Loucy (cell line): ENCODE data around the gene GJA9.
"Not testable (repeated sequence)": the region's sequence is repeated elsewhere in the genome, so short reads cannot be mapped to it uniquely, and the experiment has no call there.

Experiments
- H2AFZ ChIP-seq: fragments of 200-600 bp; sonication (generic); 2 replicates; pipeline ENCODE4 v1.6.0; 2016; ENCODE audit warnings: antibody characterized with exemption, mild to moderate bottlenecking, low read length, moderate library complexity
- H3F3A ChIP-seq: fragments of 200-600 bp; 2 replicates; pipeline ENCODE4 v1.6.0; 2016; ENCODE audit warnings: antibody characterized with exemption, low read depth, mild to moderate bottlenecking
- H3K27me3 ChIP-seq: fragments of 200-600 bp; sonication (generic); 2 replicates; pipeline ENCODE4 v1.6.1; 2014; ENCODE audit warnings: low read length, mild to moderate bottlenecking; ENCODE audit not compliant: insufficient read depth, poor library complexity, severe bottlenecking
- H3K36me3 ChIP-seq: fragments of 200-600 bp; sonication (generic); 2 replicates; pipeline ENCODE4 v1.6.1; 2016; ENCODE audit warnings: low read length; ENCODE audit not compliant: insufficient read depth
- H3K4me1 ChIP-seq: fragments of 200-600 bp; sonication (generic); 2 replicates; pipeline ENCODE4 v1.5.1; 2014; ENCODE audit warnings: low read length, mild to moderate bottlenecking; ENCODE audit not compliant: insufficient read depth, poor library complexity, severe bottlenecking
- H3K4me2 ChIP-seq: fragments of 200-600 bp; sonication (generic); 2 replicates; pipeline ENCODE4 v1.6.0; 2014; ENCODE audit warnings: antibody characterized with exemption, low read length, low read depth, mild to moderate bottlenecking; ENCODE audit not compliant: poor library complexity, severe bottlenecking
- H3K4me3 ChIP-seq: fragments of 200-600 bp; sonication (generic); 2 replicates; pipeline ENCODE4 v1.5.1; 2014; ENCODE audit warnings: low read length, mild to moderate bottlenecking, mixed read lengths; ENCODE audit not compliant: poor library complexity, severe bottlenecking
- H3K79me2 ChIP-seq: fragments of 200-600 bp; sonication (generic); 2 replicates; pipeline ENCODE4 v1.6.1; 2014; ENCODE audit warnings: low read length; ENCODE audit not compliant: insufficient read depth
- H3K9ac ChIP-seq: fragments of 200-600 bp; sonication (generic); 2 replicates; pipeline ENCODE4 v1.6.0; 2014; ENCODE audit warnings: mild to moderate bottlenecking, low read depth, low read length, moderate library complexity; ENCODE audit not compliant: poor library complexity, severe bottlenecking
- H3K9me2 ChIP-seq: fragments of 200-600 bp; sonication (generic); replicated peaks from 2 replicates; pipeline ENCODE4 v1.6.1; 2016; ENCODE audit warnings: low read depth, low read length, mixed read lengths
- H3K9me3 ChIP-seq: fragments of 200-600 bp; sonication (generic); 2 replicates; pipeline ENCODE4 v1.6.1; 2014; ENCODE audit warnings: mild to moderate bottlenecking, antibody characterized with exemption, low read length, low read depth; ENCODE audit not compliant: insufficient read depth
- H4K20me1 ChIP-seq: fragments of 200-600 bp; sonication (generic); 2 replicates; pipeline ENCODE4 v1.6.0; 2014; ENCODE audit warnings: antibody characterized with exemption, low read length, mild to moderate bottlenecking; ENCODE audit not compliant: insufficient read depth, poor library complexity, severe bottlenecking
- EZH2phosphoT487 ChIP-seq: fragments of 200-600 bp; IDR thresholded peaks from 2 replicates; pipeline ENCODE4 v1.6.1; 2018; ENCODE audit warnings: antibody characterized with exemption, mild to moderate bottlenecking, moderate library complexity, borderline replicate concordance
- TF ChIP-seq, protein P1 (sequence below): fragments of 200-600 bp; sonication (generic); conservative IDR thresholded peaks from 2 replicates; pipeline ENCODE4 v1.5.1; 2014; ENCODE audit warnings: mild to moderate bottlenecking, antibody characterized with exemption, low read length

Gene GJA9

DNA sequence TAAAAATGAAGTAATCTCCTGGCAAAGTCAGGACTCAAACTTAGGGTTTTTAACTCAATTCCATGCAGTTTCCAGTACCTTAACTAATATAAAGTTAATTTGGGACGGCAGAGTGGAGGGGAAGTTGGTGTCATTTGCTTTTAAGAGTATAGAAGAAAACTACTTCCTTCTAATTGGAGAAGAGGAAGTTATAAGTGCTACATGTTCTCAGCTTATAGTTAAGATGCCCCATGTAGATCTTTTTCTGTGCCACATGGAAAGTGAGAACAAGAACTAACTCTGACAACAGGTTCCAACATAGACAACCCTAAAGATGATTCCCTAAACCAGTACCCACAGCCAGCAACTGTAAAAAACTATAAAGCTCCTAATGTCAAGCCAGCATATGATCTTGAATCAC is 33.3 kb downstream of the GJA9 start:
- Histone ChIP-seq H3K9me2 (no peaks in the 10 kb centered on the region), H3K79me2 (no peaks in the 10 kb centered on the region), H4K20me1 (no peaks in the 10 kb centered on the region), H3F3A (peaks cover 3% of the 10 kb centered on the region; the same call in 1 of the 2 replicates), H3K9me3 (no peaks in the 10 kb centered on the region), H2AFZ (no peak overlapping the region), H3K9ac (no peak overlapping the region), H3K4me1 (no peaks in the 10 kb centered on the region), H3K4me3 (no peak overlapping the region), H3K27me3 (no peaks in the 10 kb centered on the region), H3K36me3 (peaks cover 23% of the 10 kb centered on the region; the same call in 1 of the 2 replicates), H3K4me2 (no peak overlapping the region)
- no peak for TF ChIP-seq EZH2phosphoT487
- TF ChIP-seq, protein P1, sequence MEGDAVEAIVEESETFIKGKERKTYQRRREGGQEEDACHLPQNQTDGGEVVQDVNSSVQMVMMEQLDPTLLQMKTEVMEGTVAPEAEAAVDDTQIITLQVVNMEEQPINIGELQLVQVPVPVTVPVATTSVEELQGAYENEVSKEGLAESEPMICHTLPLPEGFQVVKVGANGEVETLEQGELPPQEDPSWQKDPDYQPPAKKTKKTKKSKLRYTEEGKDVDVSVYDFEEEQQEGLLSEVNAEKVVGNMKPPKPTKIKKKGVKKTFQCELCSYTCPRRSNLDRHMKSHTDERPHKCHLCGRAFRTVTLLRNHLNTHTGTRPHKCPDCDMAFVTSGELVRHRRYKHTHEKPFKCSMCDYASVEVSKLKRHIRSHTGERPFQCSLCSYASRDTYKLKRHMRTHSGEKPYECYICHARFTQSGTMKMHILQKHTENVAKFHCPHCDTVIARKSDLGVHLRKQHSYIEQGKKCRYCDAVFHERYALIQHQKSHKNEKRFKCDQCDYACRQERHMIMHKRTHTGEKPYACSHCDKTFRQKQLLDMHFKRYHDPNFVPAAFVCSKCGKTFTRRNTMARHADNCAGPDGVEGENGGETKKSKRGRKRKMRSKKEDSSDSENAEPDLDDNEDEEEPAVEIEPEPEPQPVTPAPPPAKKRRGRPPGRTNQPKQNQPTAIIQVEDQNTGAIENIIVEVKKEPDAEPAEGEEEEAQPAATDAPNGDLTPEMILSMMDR: no peak

DNA sequence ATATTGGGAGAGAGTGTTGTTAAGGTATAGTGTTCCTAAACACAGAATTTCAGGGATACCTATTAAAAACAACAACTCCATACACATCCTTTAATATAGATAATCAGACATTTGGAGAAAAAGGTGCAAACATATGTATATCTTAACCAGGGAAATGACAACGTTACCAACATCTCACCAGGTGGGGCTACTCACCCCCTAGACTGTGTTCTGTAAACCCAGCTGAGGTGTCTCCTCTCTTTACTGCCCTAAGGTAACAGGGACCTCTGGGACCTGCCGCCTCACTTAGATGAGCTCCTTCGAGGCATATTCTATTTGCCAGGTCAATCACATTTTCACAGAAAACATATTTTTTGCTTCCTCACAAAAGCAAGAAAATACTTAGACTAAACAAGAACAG is 35.2 kb downstream of the GJA9 start:
- Histone ChIP-seq H2AFZ (no peak overlapping the region), H3K79me2 (no peaks in the 10 kb centered on the region), H3K9me2 (no peaks in the 10 kb centered on the region), H3K4me3 (no peak overlapping the region), H3K9me3 (no peaks in the 10 kb centered on the region), H3F3A (no peaks in the 10 kb centered on the region), H3K36me3 (peaks cover 29% of the 10 kb centered on the region; the same call in 1 of the 2 replicates), H3K27me3 (no peaks in the 10 kb centered on the region), H3K4me2 (no peak overlapping the region), H4K20me1 (no peaks in the 10 kb centered on the region), H3K9ac (no peak overlapping the region), H3K4me1 (no peaks in the 10 kb centered on the region)
- no peak for TF ChIP-seq EZH2phosphoT487

DNA sequence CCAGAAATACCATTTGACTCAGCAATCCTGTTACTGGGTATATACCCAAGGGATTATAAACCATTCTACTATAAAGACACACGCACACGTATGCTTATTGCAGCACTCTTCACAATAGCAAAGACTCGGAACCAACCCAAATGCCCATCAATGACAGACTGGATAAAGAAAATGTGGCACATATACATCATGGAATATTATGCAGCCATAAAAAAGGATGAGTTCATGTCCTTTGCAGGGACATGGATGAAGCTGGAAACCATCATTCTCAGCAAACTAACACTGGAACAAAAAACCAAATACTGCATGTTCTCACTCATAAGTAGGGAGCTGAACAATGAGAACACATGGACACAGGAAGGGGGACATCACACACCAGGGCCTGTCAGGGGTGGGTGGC is 36.3 kb downstream of the GJA9 start:
- H3K27me3 ChIP-seq, H3K79me2 ChIP-seq, H4K20me1 ChIP-seq, H3K9me3 ChIP-seq, H3K4me3 ChIP-seq, H3K9me2 ChIP-seq, H3K4me1 ChIP-seq, H2AFZ ChIP-seq, H3K4me2 ChIP-seq, H3K9ac ChIP-seq, H3F3A ChIP-seq: not testable (repeated sequence)
- H3K36me3 ChIP-seq: peaks cover 28% of the 10 kb centered on the region; the same call in 1 of the 2 replicates

DNA sequence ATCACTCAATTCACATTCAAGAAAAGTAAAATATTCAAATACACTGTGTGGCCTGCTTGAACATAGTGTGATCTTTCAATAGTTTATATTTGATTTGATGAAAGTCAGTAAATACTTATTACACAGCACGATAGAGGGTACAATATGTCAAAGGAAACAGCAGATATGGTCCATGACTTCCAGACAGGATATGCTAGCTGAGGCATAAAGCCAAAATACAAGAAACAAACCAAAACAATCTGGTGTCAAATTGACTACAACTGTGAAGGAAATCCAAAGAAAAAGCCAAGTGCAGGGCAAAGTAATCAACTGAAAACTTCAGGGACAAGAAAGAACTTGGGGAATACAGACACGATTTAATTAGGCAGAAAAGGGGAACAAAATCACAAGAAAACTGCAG is 41.1 kb downstream of the GJA9 start:
- H3K36me3 ChIP-seq: peaks cover 45% of the 10 kb centered on the region; the same call in 1 of the 2 replicates
- no peaks in the 10 kb centered on the region for H3K9me2 ChIP-seq
- H3K9ac ChIP-seq: no peak overlapping the region
- no peaks in the 10 kb centered on the region for H4K20me1 ChIP-seq
- H3K4me2 ChIP-seq: no peak overlapping the region
- no peaks in the 10 kb centered on the region for H3K79me2 ChIP-seq
- no peak overlapping the region for H2AFZ ChIP-seq
- H3K4me3 ChIP-seq: no peak overlapping the region
- no peaks in the 10 kb centered on the region for H3K27me3 ChIP-seq
- TF ChIP-seq EZH2phosphoT487: no peak
- TF ChIP-seq, protein P1: no peak
- H3K9me3 ChIP-seq: no peaks in the 10 kb centered on the region
- no peaks in the 10 kb centered on the region for H3F3A ChIP-seq
- no peaks in the 10 kb centered on the region for H3K4me1 ChIP-seq
